HepG2 (cell line): ENCODE data around the gene UQCRC2. TPM values are rescaled to one million over a fixed set of nuclear protein-coding genes. Genes with fewer than 3 reads are reported as not detected.

Experiments used
- AGO1 ChIP-seq: fragments of 200-400 bp; formaldehyde crosslinking; IDR thresholded peaks from 2 replicates; pipeline ENCODE4 v1.6.1; 2017; ENCODE audit warnings: mild to moderate bottlenecking, low read depth, low read length, moderate library complexity; ENCODE audit not compliant: poor library complexity, severe bottlenecking
- ATRX ChIP-seq: sonication (generic); formaldehyde crosslinking; IDR thresholded peaks from 2 replicates; pipeline ENCODE4 v1.4.0; 2020; ENCODE audit warnings: missing genetic modification reagents, borderline replicate concordance
- CHD4 ChIP-seq: fragments of 200-600 bp; sonication (generic); IDR thresholded peaks from 2 replicates; pipeline ENCODE4 v1.7.0; 2017; ENCODE audit warnings: mild to moderate bottlenecking, low read length, borderline replicate concordance
- DDIT3 ChIP-seq: sonication (generic); formaldehyde crosslinking; IDR thresholded peaks from 2 replicates; pipeline ENCODE4 v1.4.0; 2020; ENCODE audit warnings: mild to moderate bottlenecking, missing genetic modification reagents
- KLF16 ChIP-seq, 2 experiments: sonication (generic) in 1 of 2; formaldehyde crosslinking in 1 of 2; IDR thresholded peaks; 2 replicates each; pipeline versions ENCODE4 v1.6.1 to v1.8.0; 2016 to 2023; ENCODE audit warnings: missing genetic modification reagents in 2 of 2, missing compliant biosample characterization in 1 of 2
- NFKBIZ ChIP-seq: IDR thresholded peaks from 2 replicates; pipeline ENCODE4 v1.6.1; 2018; ENCODE audit warnings: missing genetic modification reagents, missing compliant biosample characterization
- NR0B2 ChIP-seq: sonication (generic); formaldehyde crosslinking; IDR thresholded peaks from 2 replicates; pipeline ENCODE4 v1.4.0; 2020; ENCODE audit warnings: mild to moderate bottlenecking, missing genetic modification reagents
- NR2F1 ChIP-seq, 2 experiments: fragments of 450-650 bp in 1 of 2; formaldehyde crosslinking in 1 of 2; IDR thresholded peaks; 2 replicates each; pipeline versions ENCODE4 v1.5.0 to v1.6.1; 2016 to 2020; ENCODE audit warnings: mild to moderate bottlenecking in 1 of 2, missing compliant biosample characterization in 1 of 2, missing genetic modification reagents in 1 of 2, moderate library complexity in 1 of 2
- PLSCR1 ChIP-seq: sonication (generic); formaldehyde crosslinking; IDR thresholded peaks from 2 replicates; pipeline ENCODE4 v1.5.0; 2020; ENCODE audit warnings: missing genetic modification reagents, mild to moderate bottlenecking, borderline replicate concordance
- POGK ChIP-seq: sonication (generic); formaldehyde crosslinking; conservative IDR thresholded peaks from 2 replicates; pipeline ENCODE4 v1.8.0; 2022; ENCODE audit warnings: mild to moderate bottlenecking, moderate library complexity, missing genetic modification reagents
- RARG ChIP-seq: sonication (generic); formaldehyde crosslinking; IDR thresholded peaks from 2 replicates; pipeline ENCODE4 v1.4.0; 2020; ENCODE audit warnings: low read depth, mild to moderate bottlenecking, missing genetic modification reagents
- RNF219 ChIP-seq: sonication (generic); formaldehyde crosslinking; IDR thresholded peaks from 2 replicates; pipeline ENCODE4 v1.5.0; 2020; ENCODE audit warnings: mild to moderate bottlenecking, missing genetic modification reagents
- SMAD9 ChIP-seq: sonication (generic); formaldehyde crosslinking; IDR thresholded peaks from 2 replicates; pipeline ENCODE4 v1.5.1; 2020; ENCODE audit warnings: mild to moderate bottlenecking, missing genetic modification reagents
- TBX3 ChIP-seq: fragments of 450-650 bp; IDR thresholded peaks from 2 replicates; pipeline ENCODE4 v1.6.1; 2017; ENCODE audit warnings: antibody characterized with exemption, mild to moderate bottlenecking, inconsistent platforms, borderline replicate concordance
- ZNF121 ChIP-seq: sonication (generic); formaldehyde crosslinking; IDR thresholded peaks from 2 replicates; pipeline ENCODE4 v1.5.0; 2020; ENCODE audit warnings: mild to moderate bottlenecking, missing genetic modification reagents
- ZNF350 ChIP-seq: sonication (generic); formaldehyde crosslinking; IDR thresholded peaks from 2 replicates; pipeline ENCODE4 v1.4.0; 2020; ENCODE audit warnings: mild to moderate bottlenecking, low read depth, missing genetic modification reagents, borderline replicate concordance
- ZNF354B ChIP-seq: sonication (generic); formaldehyde crosslinking; IDR thresholded peaks from 2 replicates; pipeline ENCODE4 v1.8.0; 2022; ENCODE audit warnings: mild to moderate bottlenecking, missing genetic modification reagents
- ZNF414 ChIP-seq: sonication (generic); formaldehyde crosslinking; IDR thresholded peaks from 2 replicates; pipeline ENCODE4 v1.5.0; 2020; ENCODE audit warnings: missing genetic modification reagents
- ZNF567 ChIP-seq: sonication (generic); formaldehyde crosslinking; IDR thresholded peaks from 2 replicates; pipeline ENCODE4 v1.8.1; 2023; ENCODE audit warnings: mild to moderate bottlenecking, missing genetic modification reagents, borderline replicate concordance
- ZNF720 ChIP-seq: sonication (generic); formaldehyde crosslinking; IDR thresholded peaks from 2 replicates; pipeline ENCODE4 v1.4.0; 2020; ENCODE audit warnings: missing genetic modification reagents
- ZNF850 ChIP-seq: sonication (generic); formaldehyde crosslinking; conservative IDR thresholded peaks from 2 replicates; pipeline ENCODE4 v1.9.0; 2021; ENCODE audit warnings: mild to moderate bottlenecking, missing genetic modification reagents
- polyA plus RNA-seq, 8 experiments: library from polyadenylated mRNA; depleted of rRNA in 3 of 8; stranded (reverse) in 7 of 8; unstranded in 1 of 8; fragments of >200 nt; fragmentation: Illumina TruSeq in 4 of 8; extraction: Trizol in 4 of 8; gene quantifications; 2 replicates each; pipeline versions ENCODE4 v1.2.1 to v1.2.3, GENCODE V29; 2011 to 2016; ENCODE audit warnings: low read depth in 4 of 8, missing spikeins in 1 of 8, mixed read lengths in 1 of 8; ENCODE audit not compliant: insufficient read depth in 1 of 8
- total RNA-seq, 5 experiments: library from RNA; depleted of rRNA; stranded (reverse); fragments of >200 nt; fragmentation: Illumina TruSeq; extraction: Trizol; gene quantifications; 2 replicates each; pipeline ENCODE4 v1.2.3, GENCODE V29; 2016; ENCODE audit warnings: low read depth in 1 of 5

The UQCRC2 gene
- total and polyA plus RNA-seq, 2 of the 13 experiments (the other 11 are each of a cell fraction or from before 2014, with no cell fraction given), result 442 to 536 TPM

GRCh38 chr16:21952793-21953540 lies at the start of gene UQCRC2 (continued):
- TF ChIP-seq POGK (CRISPR knock-in tag) (peak; percentile 86; the same call in 1 of the 2 replicates), ZNF567 (0 out of 2 replicates have a peak, but pooled peaks have one; percentile 15), RARG (CRISPR knock-in tag) (peak; percentile 81; the same call in 1 of the 2 replicates), RNF219 (CRISPR knock-in tag) (no peak; the same call in 1 of the 2 replicates), ZNF414 (CRISPR knock-in tag) (peak; percentile 74; the same call in 1 of the 2 replicates), NFKBIZ (CRISPR knock-in tag) (no peak; the same call in 1 of the 2 replicates), ZNF354B (peak; percentile 90; the same call in 1 of the 2 replicates), AGO1 (no peak), PLSCR1 (no peak), TBX3 (peak; percentile 60), ATRX (CRISPR knock-in tag) (no peak), ZNF121 (CRISPR knock-in tag) (no peak; the same call in 1 of the 2 replicates), CHD4 (peak; percentile 52; the same call in 1 of the 2 replicates), ZNF850 (no peak), KLF16 (CRISPR knock-in tag; IDR thresholded peaks at IDR 0.05) (peak in 1 of 2 experiments; percentile 95; a peak in 2 of 4 replicates), ZNF350 (CRISPR knock-in tag) (peak; percentile 94; the same call in 1 of the 2 replicates), NR0B2 (peak; percentile 80), DDIT3 (peak; percentile 78; the same call in 1 of the 2 replicates), SMAD9 (CRISPR knock-in tag) (peak; percentile 73; the same call in 1 of the 2 replicates), ZNF720 (CRISPR knock-in tag) (peak; percentile 73; the same call in 1 of the 2 replicates), NR2F1 (CRISPR knock-in tag; IDR thresholded peaks at IDR 0.05) (peak in 1 of 2 experiments; percentile 53; a peak in 1 of 4 replicates)
